ENCODE measurements around the gene IFNL4. TPM values are rescaled to one million over a fixed set of nuclear protein-coding genes. Genes with fewer than 3 reads are reported as not detected.

IFNL4 gene
- total and polyA plus RNA-seq, 2 of the 4 experiments (the other 2 are of a cell fraction), result not detected

- in situ Hi-C loops (cut with MboI; ENCODE audit: low sequenced_read_pairs) (no loop called here), intact Hi-C loops (cut with micrococcal nuclease) (loop anchor here (5.0 kb wide), 1 partner anchor 130 kb away; no protein-coding TSS in a partner anchor), dilution Hi-C loops (cut with HindIII; ENCODE audit: low sequenced_read_pairs, unreplicated experiment) (no loop called here)
- Histone ChIP-seq H3K18ac (ENCODE audit: low read depth, low read length) (no peak within 1 kb of the TSS), H3K4me1 (ENCODE audit: control insufficient read depth, insufficient read depth, low read length) (no peaks in the 10 kb centered on the region; the same call in 1 of the 2 replicates), H3K56ac (ENCODE audit: extremely low read depth, insufficient read depth, low read length) (no peak within 1 kb of the TSS), H3K14ac (replicated peaks; ENCODE audit: low read depth, low read length) (no peak within 1 kb of the TSS), H4K8ac (ENCODE audit: low read depth in 2 of 2, low read length in 2 of 2) (no peak within 1 kb of the TSS), H2BK15ac (ENCODE audit: low read depth, low read length) (no peak within 1 kb of the TSS), H3K27ac (ENCODE audit: insufficient read depth, low read length) (no peak within 1 kb of the TSS), H3K4ac (ENCODE audit: low read depth, low read length) (no peak within 1 kb of the TSS), H2AK5ac (ENCODE audit: low read depth, low read length) (no peak within 1 kb of the TSS), H3K36me3 (ENCODE audit: control insufficient read depth, insufficient read depth, low read length) (no peaks in the 10 kb centered on the region), H4K5ac (ENCODE audit: low read depth, low read length) (no peak within 1 kb of the TSS), H3K9me3 (ENCODE audit: control insufficient read depth, insufficient read depth, low read length) (no peaks in the 10 kb centered on the region), H3K79me1 (ENCODE audit: low read depth in 1 of 2, low read length in 2 of 2) (no peaks in the 10 kb centered on the region), H3K23ac (ENCODE audit: low read depth, low read length) (no peak within 1 kb of the TSS), H4K20me1 (ENCODE audit: insufficient read depth, low read length) (no peaks in the 10 kb centered on the region), H3K27me3 (ENCODE audit: control insufficient read depth, insufficient read depth, low read length) (peaks cover 49% of the 10 kb centered on the region), H2AFZ (replicated peaks; ENCODE audit: low read length, poor library complexity) (peak within 1 kb of the TSS; percentile 75), H2BK5ac (ENCODE audit: low read depth, low read length, poor library complexity, severe bottlenecking) (no peak within 1 kb of the TSS), H3K9ac (ENCODE audit: low read depth, low read length) (no peak within 1 kb of the TSS), H4K91ac (ENCODE audit: insufficient read depth, low read depth, low read length) (no peak within 1 kb of the TSS), H3K4me3 (ENCODE audit: insufficient read depth, low read depth, low read length) (no peak within 1 kb of the TSS), H3K9me1 (ENCODE audit: insufficient read depth, low read length) (no peaks in the 10 kb centered on the region), H3K4me2 (ENCODE audit: low read depth, low read length) (peak within 1 kb of the TSS; percentile 14; the same call in 1 of the 2 replicates), H2BK20ac (ENCODE audit: low read depth, low read length) (no peak within 1 kb of the TSS), H2AK9ac (replicated peaks; ENCODE audit: low read depth, low read length, poor library complexity) (no peak within 1 kb of the TSS), H2BK120ac (ENCODE audit: low read depth, low read length) (no peak within 1 kb of the TSS)
- CTCF ChIA-PET, result no interaction called here
- BruUV-seq (replicated peaks), result no TSS peak
- DNase-seq (no peak), ATAC-seq (ENCODE audit: low read depth) (no peak)
- 2% methylated on average over 22 of the region's 51 CpGs; no CpG with 5 or more reads in 1 of the 2 experiments for WGBS, 2 experiments (ENCODE audit: extremely low coverage in 2 of 2, insufficient read length in 1 of 2)
- no peak for TF ChIP-seq RFX5 (IDR thresholded peaks at IDR 0.05; ENCODE audit: low read depth, low read length)
- TF ChIP-seq, protein P1, sequence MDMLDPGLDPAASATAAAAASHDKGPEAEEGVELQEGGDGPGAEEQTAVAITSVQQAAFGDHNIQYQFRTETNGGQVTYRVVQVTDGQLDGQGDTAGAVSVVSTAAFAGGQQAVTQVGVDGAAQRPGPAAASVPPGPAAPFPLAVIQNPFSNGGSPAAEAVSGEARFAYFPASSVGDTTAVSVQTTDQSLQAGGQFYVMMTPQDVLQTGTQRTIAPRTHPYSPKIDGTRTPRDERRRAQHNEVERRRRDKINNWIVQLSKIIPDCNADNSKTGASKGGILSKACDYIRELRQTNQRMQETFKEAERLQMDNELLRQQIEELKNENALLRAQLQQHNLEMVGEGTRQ (IDR thresholded peaks at IDR 0.05; ENCODE audit: low read depth, low read length), result no peak
- no peak for TF ChIP-seq RCOR1 (IDR thresholded peaks at IDR 0.05; ENCODE audit: insufficient replicate concordance, low read length)
- no peak for TF ChIP-seq NFE2L2 (IDR thresholded peaks at IDR 0.05; ENCODE audit: low read depth, low read length)
- TF ChIP-seq POLR2A (IDR thresholded peaks at IDR 0.05; ENCODE audit: low read depth, low read length), result no peak
- no peak for TF ChIP-seq ELK1 (IDR thresholded peaks at IDR 0.05; ENCODE audit: borderline replicate concordance, low read depth, low read length)
- no peak for TF ChIP-seq SMC3 (IDR thresholded peaks at IDR 0.05; ENCODE audit: low read depth, low read length)
- no peak for TF ChIP-seq MXI1 (IDR thresholded peaks at IDR 0.05; ENCODE audit: borderline replicate concordance, low read depth, low read length)
- POLR2A ChIA-PET (ENCODE audit: unreplicated experiment), result no interaction called here
Measured at GRCh38 chr19:39196860-39197562, 51.6 kb downstream of the IFNL4 start, which contains the start of gene NCCRP1. NCCRP1 (plus strand) TSS chr19:39196964; CDS start chr19:39196983, 19 bp downstream.

Measured in IMR-90 (cell line).